Parathyroid adenoma (tissue), 2 donors: ENCODE measurements around the gene CHST12.

ENCODE experiments used
- H2AFZ ChIP-seq: fragments of 300-600 bp; sonication (generic); one replicate; pipeline ENCODE4 v1.7.0; 2017; ENCODE audit warnings: antibody characterized with exemption, mild to moderate bottlenecking
- H3K27ac ChIP-seq: fragments of 300-600 bp; sonication (generic); one replicate; pipeline ENCODE4 v1.7.0; 2017
- H3K27me3 ChIP-seq: fragments of 300-600 bp; sonication (generic); one replicate; pipeline ENCODE4 v1.7.0; 2017; ENCODE audit warnings: low read length; ENCODE audit not compliant: control insufficient read depth, insufficient read depth
- H3K36me3 ChIP-seq: fragments of 300-600 bp; sonication (generic); one replicate; pipeline ENCODE4 v1.7.0; 2017; ENCODE audit warnings: low read length; ENCODE audit not compliant: control insufficient read depth, insufficient read depth
- H3K4me1 ChIP-seq: fragments of 300-600 bp; sonication (generic); one replicate; pipeline ENCODE4 v1.7.0; 2017; ENCODE audit warnings: control low read depth
- H3K4me2 ChIP-seq: fragments of 300-600 bp; sonication (generic); one replicate; pipeline ENCODE4 v1.7.0; 2017; ENCODE audit warnings: low read length
- H3K4me3 ChIP-seq: fragments of 300-600 bp; sonication (generic); one replicate; pipeline ENCODE4 v1.7.0; 2017; ENCODE audit warnings: low read depth, low read length
- H3K79me2 ChIP-seq: fragments of 300-600 bp; sonication (generic); one replicate; pipeline ENCODE4 v1.7.0; 2017; ENCODE audit warnings: control low read depth
- H3K9ac ChIP-seq: fragments of 300-600 bp; sonication (generic); one replicate; pipeline ENCODE4 v1.7.0; 2017; ENCODE audit warnings: mild to moderate bottlenecking
- H3K9me3 ChIP-seq: fragments of 300-600 bp; sonication (generic); one replicate; pipeline ENCODE4 v1.7.0; 2017; ENCODE audit warnings: low read length; ENCODE audit not compliant: control insufficient read depth
- CTCF ChIP-seq: fragments of 300-600 bp; sonication (generic); IDR thresholded peaks from one replicate; pipeline ENCODE4 v1.7.0; 2017; ENCODE audit warnings: antibody characterized with exemption, mild to moderate bottlenecking
- donor health status: primary hyperparathyroidism.

CHST12 gene

GRCh38 chr7:2433713-2434550 lies 30.5 kb downstream of the CHST12 start:
- no peaks in the 10 kb centered on the region for H3K9me3 ChIP-seq
- no peak for TF ChIP-seq CTCF
- H3K27ac ChIP-seq, result no peak overlapping the region
- no peak overlapping the region for H3K4me2 ChIP-seq
- H3K4me1 ChIP-seq, result peaks cover 5% of the 10 kb centered on the region
- peaks cover 6% of the 10 kb centered on the region for H3K79me2 ChIP-seq
- H2AFZ ChIP-seq, result no peak overlapping the region
- no peaks in the 10 kb centered on the region for H3K27me3 ChIP-seq
- no peaks in the 10 kb centered on the region for H3K36me3 ChIP-seq
- H3K4me3 ChIP-seq, result no peak overlapping the region
- no peak overlapping the region for H3K9ac ChIP-seq

DNA sequence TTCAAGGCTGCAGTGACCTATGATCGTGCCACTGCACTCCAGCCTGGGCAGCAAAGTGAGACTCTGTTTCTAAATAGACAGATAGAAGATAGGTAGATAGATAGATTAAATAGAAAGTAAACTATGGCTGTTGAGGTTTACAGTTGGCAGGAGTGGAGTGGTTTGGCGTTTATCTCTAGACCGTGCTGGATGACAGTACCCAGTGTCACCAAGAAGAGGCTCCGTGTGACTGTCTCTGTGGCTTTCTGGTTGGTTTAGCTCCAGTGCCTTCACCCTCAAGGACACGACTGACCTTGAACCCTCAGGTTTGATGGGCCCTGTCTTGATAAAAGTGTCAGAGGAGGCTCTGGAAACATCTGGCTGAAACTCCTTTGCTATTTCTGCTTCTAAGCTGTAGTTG lies 31.7 kb downstream of the CHST12 start:
- H3K79me2 ChIP-seq, result peaks cover 6% of the 10 kb centered on the region
- no peak overlapping the region for H3K4me3 ChIP-seq
- no peaks in the 10 kb centered on the region for H3K9me3 ChIP-seq
- no peaks in the 10 kb centered on the region for H3K36me3 ChIP-seq
- peaks cover 5% of the 10 kb centered on the region for H3K4me1 ChIP-seq
- H3K27ac ChIP-seq, result no peak overlapping the region
- no peak for TF ChIP-seq CTCF
- H2AFZ ChIP-seq, result no peak overlapping the region
- no peaks in the 10 kb centered on the region for H3K27me3 ChIP-seq
- H3K9ac ChIP-seq, result no peak overlapping the region
- H3K4me2 ChIP-seq, result no peak overlapping the region

DNA sequence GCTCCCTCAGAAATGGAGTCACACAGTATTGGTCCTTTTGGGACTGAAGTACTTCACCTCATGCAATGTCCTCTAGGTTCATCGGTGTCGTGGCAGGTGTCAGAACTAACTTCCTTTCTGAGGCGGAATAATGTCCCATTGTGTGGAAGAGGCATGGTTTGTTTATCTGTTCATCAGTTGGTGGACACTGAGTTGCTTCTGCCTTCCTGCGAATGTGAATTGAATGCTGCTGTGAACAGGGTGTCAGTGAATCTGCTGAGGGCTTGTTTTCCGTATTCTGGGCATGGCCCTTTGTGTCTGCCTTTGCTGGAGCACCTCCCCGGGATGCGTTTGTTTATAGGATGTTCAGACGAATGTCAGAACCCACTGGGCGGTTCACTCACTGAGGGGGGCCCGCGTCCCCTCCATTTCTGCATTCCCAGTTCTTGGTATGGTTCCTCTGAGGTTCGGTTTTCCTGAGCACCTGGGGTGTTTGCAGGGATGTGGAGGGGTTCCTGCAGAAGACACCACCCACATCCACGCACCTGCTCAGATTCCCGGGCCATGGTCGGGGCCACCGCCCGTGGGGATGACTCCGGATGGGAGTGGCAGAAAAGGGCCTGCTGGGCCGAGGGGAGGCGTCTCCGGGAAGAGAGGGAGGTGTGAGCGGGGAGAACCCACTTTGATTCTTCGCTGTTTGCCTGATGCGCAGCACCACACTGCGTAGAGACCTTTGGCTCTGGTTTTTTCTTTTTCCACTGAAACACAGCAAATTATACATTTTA lies 33.1 kb downstream of the CHST12 start:
- no peak overlapping the region for H3K4me2 ChIP-seq
- no peaks in the 10 kb centered on the region for H3K36me3 ChIP-seq
- no peak for TF ChIP-seq CTCF
- peaks cover 5% of the 10 kb centered on the region for H3K4me1 ChIP-seq
- no peak overlapping the region for H3K27ac ChIP-seq
- no peaks in the 10 kb centered on the region for H3K9me3 ChIP-seq
- no peak overlapping the region for H3K9ac ChIP-seq
- no peak overlapping the region for H3K4me3 ChIP-seq
- no peaks in the 10 kb centered on the region for H3K27me3 ChIP-seq
- peaks cover under 1% of the 10 kb centered on the region for H3K79me2 ChIP-seq
- H2AFZ ChIP-seq, result no peak overlapping the region

DNA sequence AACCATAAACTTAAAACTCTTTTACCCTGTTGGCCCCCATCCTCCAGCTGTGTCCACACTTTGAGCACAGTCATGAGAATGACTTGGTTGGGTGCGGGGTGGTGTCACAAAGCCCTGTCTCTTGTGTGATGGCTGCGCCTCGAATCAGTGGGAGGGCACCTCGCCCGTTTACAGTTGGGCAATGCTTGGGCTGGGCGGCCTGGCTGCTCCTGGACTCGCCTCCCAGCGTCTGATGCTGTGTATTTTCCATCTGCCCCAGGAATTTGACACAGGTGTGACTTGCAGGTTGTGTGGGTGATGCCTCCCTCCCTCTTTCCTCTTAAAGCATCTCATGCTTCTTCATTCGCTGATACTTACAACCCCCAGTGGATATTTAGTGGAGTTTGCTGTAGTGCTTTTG lies 33.7 kb downstream of the CHST12 start:
- Histone ChIP-seq H3K4me3 (no peak overlapping the region), H3K36me3 (no peaks in the 10 kb centered on the region), H3K27me3 (no peaks in the 10 kb centered on the region), H3K4me2 (no peak overlapping the region), H2AFZ (no peak overlapping the region), H3K4me1 (peaks cover 5% of the 10 kb centered on the region), H3K9me3 (no peaks in the 10 kb centered on the region), H3K79me2 (no peaks in the 10 kb centered on the region), H3K9ac (no peak overlapping the region), H3K27ac (no peak overlapping the region)
- TF ChIP-seq CTCF, result no peak
